T-helper 2 cell treated with Interferon-gamma antibody and Interleukin-4, amounts not matched to agents 5 μg/mL and 100 μg/mL, for 36 hours (primary cell): ENCODE measurements around the gene ANKMY1.
"Not testable (repeated sequence)": the region's sequence is repeated elsewhere in the genome, so short reads cannot be mapped to it uniquely, and the experiment has no call there.

Experiments
- DNase-seq: peaks from one replicate; pipeline ENCODE4 v3.0.0; 2021; ENCODE audit warnings: low spot score
- H3K27ac Mint-ChIP-seq: one replicate; pipeline ENCODE4 v1.8.0; 2021; ENCODE audit warnings: mild to moderate bottlenecking, mixed read lengths
- H3K27me3 Mint-ChIP-seq: one replicate; pipeline ENCODE4 v1.8.0; 2021; ENCODE audit warnings: low read depth, mixed read lengths
- H3K36me3 Mint-ChIP-seq: one replicate; pipeline ENCODE4 v1.8.0; 2021; ENCODE audit warnings: low read depth, mixed read lengths
- H3K4me1 Mint-ChIP-seq: one replicate; pipeline ENCODE4 v1.8.0; 2021; ENCODE audit warnings: low read depth, mixed read lengths
- H3K4me3 Mint-ChIP-seq: one replicate; pipeline ENCODE4 v1.8.0; 2022; ENCODE audit warnings: mild to moderate bottlenecking, moderate library complexity, mixed read lengths
- H3K9me3 Mint-ChIP-seq: one replicate; pipeline ENCODE4 v1.8.0; 2021; ENCODE audit warnings: mixed read lengths

The ANKMY1 gene

GRCh38 chr2:240501531-240501991, 56.2 kb downstream of the ANKMY1 start:
- no peak for DNase-seq
- Mint-ChIP-seq H3K36me3 (peaks cover 4% of the 10 kb centered on the region), H3K9me3 (no peaks in the 10 kb centered on the region), H3K27ac (no peak overlapping the region), H3K27me3 (no peaks in the 10 kb centered on the region), H3K4me1 (no peaks in the 10 kb centered on the region), H3K4me3 (no peak overlapping the region)

- Mint-ChIP-seq H3K4me1 (no peaks in the 10 kb centered on the region), H3K9me3 (no peaks in the 10 kb centered on the region), H3K36me3 (peaks cover 6% of the 10 kb centered on the region), H3K27ac (no peak overlapping the region), H3K27me3 (no peaks in the 10 kb centered on the region), H3K4me3 (no peak overlapping the region)
- DNase-seq, result no peak
Measured at GRCh38 chr2:240500561-240501423, 57.0 kb downstream of the ANKMY1 start.

GRCh38 chr2:240499309-240500301, 58.2 kb downstream of the ANKMY1 start:
- Mint-ChIP-seq H3K4me3 (no peak overlapping the region), H3K4me1 (no peaks in the 10 kb centered on the region), H3K27ac (no peak overlapping the region), H3K36me3 (peaks cover 8% of the 10 kb centered on the region), H3K27me3 (no peaks in the 10 kb centered on the region), H3K9me3 (no peaks in the 10 kb centered on the region)
- no peak for DNase-seq

- H3K4me1 Mint-ChIP-seq, result no peaks in the 10 kb centered on the region
- no peak overlapping the region for H3K27ac Mint-ChIP-seq
- H3K36me3 Mint-ChIP-seq, result peaks cover 8% of the 10 kb centered on the region
- DNase-seq, result no peak
- H3K27me3 Mint-ChIP-seq, result no peaks in the 10 kb centered on the region
- no peak overlapping the region for H3K4me3 Mint-ChIP-seq
- no peaks in the 10 kb centered on the region for H3K9me3 Mint-ChIP-seq
Measured at GRCh38 chr2:240498958-240499260, 58.9 kb downstream of the ANKMY1 start.

GRCh38 chr2:240498171-240498957, 59.4 kb downstream of the ANKMY1 start:
- Mint-ChIP-seq H3K4me1 (no peaks in the 10 kb centered on the region), H3K4me3 (no peak overlapping the region), H3K36me3 (peaks cover 10% of the 10 kb centered on the region), H3K9me3 (peaks cover 3% of the 10 kb centered on the region), H3K27me3 (no peaks in the 10 kb centered on the region), H3K27ac (no peak overlapping the region)
- DNase-seq, result no peak

- H3K36me3 Mint-ChIP-seq, result peaks cover 14% of the 10 kb centered on the region
- DNase-seq, H3K27ac Mint-ChIP-seq: not testable (repeated sequence)
Measured at GRCh38 chr2:240497082-240497481, 60.7 kb downstream of the ANKMY1 start.

GRCh38 chr2:240494942-240495341, 62.8 kb downstream of the ANKMY1 start:
- H3K4me1 Mint-ChIP-seq, H3K27me3 Mint-ChIP-seq, H3K27ac Mint-ChIP-seq, H3K4me3 Mint-ChIP-seq, DNase-seq: not testable (repeated sequence)
- H3K36me3 Mint-ChIP-seq, result peaks cover 18% of the 10 kb centered on the region
- peaks cover 27% of the 10 kb centered on the region for H3K9me3 Mint-ChIP-seq

More at GRCh38 chr2:240497082-240497481, 60.7 kb downstream of the ANKMY1 start:
- not testable (repeated sequence) for H3K4me1 Mint-ChIP-seq, H3K9me3 Mint-ChIP-seq, H3K27me3 Mint-ChIP-seq, H3K4me3 Mint-ChIP-seq

GRCh38 chr2:240494194-240494793, 63.5 kb downstream of the ANKMY1 start:
- Mint-ChIP-seq H3K9me3 (peaks cover 29% of the 10 kb centered on the region), H3K36me3 (peaks cover 18% of the 10 kb centered on the region)

GRCh38 chr2:240491483-240491882, 66.3 kb downstream of the ANKMY1 start:
- no peak overlapping the region for H3K27ac Mint-ChIP-seq
- DNase-seq, result no peak
- no peaks in the 10 kb centered on the region for H3K27me3 Mint-ChIP-seq
- H3K9me3 Mint-ChIP-seq, result peaks cover 50% of the 10 kb centered on the region
- H3K4me1 Mint-ChIP-seq, result no peaks in the 10 kb centered on the region
- no peak overlapping the region for H3K4me3 Mint-ChIP-seq
- peaks cover 17% of the 10 kb centered on the region for H3K36me3 Mint-ChIP-seq

More at GRCh38 chr2:240494194-240494793, 63.5 kb downstream of the ANKMY1 start:
- H3K4me3 Mint-ChIP-seq, result no peak overlapping the region
- no peak for DNase-seq
- no peaks in the 10 kb centered on the region for H3K27me3 Mint-ChIP-seq
- H3K4me1 Mint-ChIP-seq, result no peaks in the 10 kb centered on the region
- H3K27ac Mint-ChIP-seq, result no peak overlapping the region

- no peaks in the 10 kb centered on the region for H3K4me1 Mint-ChIP-seq
- no peak overlapping the region for H3K27ac Mint-ChIP-seq
- H3K27me3 Mint-ChIP-seq, result no peaks in the 10 kb centered on the region
- H3K36me3 Mint-ChIP-seq, result peaks cover 2% of the 10 kb centered on the region
- H3K4me3 Mint-ChIP-seq, result no peak overlapping the region
- no peak for DNase-seq
- H3K9me3 Mint-ChIP-seq, result peaks cover 7% of the 10 kb centered on the region
Measured at GRCh38 chr2:240482141-240482540, 75.6 kb downstream of the ANKMY1 start.

GRCh38 chr2:240481720-240482119, 76.1 kb downstream of the ANKMY1 start:
- Mint-ChIP-seq H3K9me3 (peaks cover 3% of the 10 kb centered on the region), H3K4me1 (no peaks in the 10 kb centered on the region), H3K36me3 (no peaks in the 10 kb centered on the region), H3K27me3 (no peaks in the 10 kb centered on the region), H3K4me3 (no peak overlapping the region), H3K27ac (no peak overlapping the region)
- DNase-seq, result no peak

GRCh38 chr2:240480834-240481623, 76.8 kb downstream of the ANKMY1 start:
- H3K36me3 Mint-ChIP-seq, result no peaks in the 10 kb centered on the region
- DNase-seq, result no peak
- no peaks in the 10 kb centered on the region for H3K27me3 Mint-ChIP-seq
- peaks cover 6% of the 10 kb centered on the region for H3K9me3 Mint-ChIP-seq
- no peak overlapping the region for H3K4me3 Mint-ChIP-seq
- H3K27ac Mint-ChIP-seq, result no peak overlapping the region
- H3K4me1 Mint-ChIP-seq, result no peaks in the 10 kb centered on the region
